Renal pelvis (tissue), 12 donors: ENCODE results near the gene SCN9A. TPM values are rescaled to one million over a fixed set of nuclear protein-coding genes. Genes with fewer than 3 reads are reported as not detected.
A peak's percentile ranks its signal among the peaks of the same experiment; 100 is the strongest.
"Not testable (repeated sequence)": the region's sequence is repeated elsewhere in the genome, so short reads cannot be mapped to it uniquely, and the experiment has no call there.

Source experiments
- DNase-seq: peaks from one replicate; pipeline ENCODE4 v3.0.0-alpha.2; 2013
- long read RNA-seq, 16 experiments: transcript quantifications; one replicate each; lab custom pipeline, GENCODE V29; 2026
- polyA plus RNA-seq, 3 donors: library from polyadenylated mRNA; unstranded; fragments of 120-200 nt; gene quantifications; one replicate each; pipeline ENCODE4 v1.2.1, GENCODE V29; 2013; ENCODE audit not compliant: insufficient read length in 3 of 3

Gene SCN9A
- polyA plus RNA-seq, result 1 to 10 TPM; 1.2 to 2.1 (median 1.4) TPM
- long read RNA-seq, donor 1, partial matches to known transcripts, result 0 of 1 reads
- long read RNA-seq, donor 1, other reads (novel, unspliced or antisense), result 0 of 1 reads
- long read RNA-seq, donor 2, partial matches to known transcripts, result 0 of 1 reads
- long read RNA-seq, donor 2, other reads (novel, unspliced or antisense), result 0 of 1 reads
- long read RNA-seq, donor 3, result 0 reads
- long read RNA-seq, donor 4, result 0 reads
- long read RNA-seq, donor 5, result 0 reads
- long read RNA-seq, donor 6, result 0 reads
- long read RNA-seq, donor 7, result 0 reads
- long read RNA-seq, donor 8, result 0 reads
- long read RNA-seq, donor 9, partial matches to known transcripts, result 0 of 1 reads
- long read RNA-seq, donor 9, other reads (novel, unspliced or antisense), result 0 of 1 reads
- long read RNA-seq, donor 10, result 0 reads
- long read RNA-seq, donor 11, result 0 reads
- long read RNA-seq, donor 12, result 0 reads
- long read RNA-seq, donor 13, result 0 reads
- long read RNA-seq, donor 14, result 0 reads
- long read RNA-seq, donor 15, result 0 reads
- long read RNA-seq, donor 16, result 0 reads

- DNase-seq, result peak; percentile 76
Measured at GRCh38 chr2:166375736-166376487, at the start of gene SCN9A. Gene SCN9A (minus strand): TSS chr2:166375944. CDS start chr2:166311756, 64,188 bp downstream.

- DNase-seq, result no peak
Measured at GRCh38 chr2:166424841-166425240, 49.1 kb upstream of the SCN9A start.

DNA sequence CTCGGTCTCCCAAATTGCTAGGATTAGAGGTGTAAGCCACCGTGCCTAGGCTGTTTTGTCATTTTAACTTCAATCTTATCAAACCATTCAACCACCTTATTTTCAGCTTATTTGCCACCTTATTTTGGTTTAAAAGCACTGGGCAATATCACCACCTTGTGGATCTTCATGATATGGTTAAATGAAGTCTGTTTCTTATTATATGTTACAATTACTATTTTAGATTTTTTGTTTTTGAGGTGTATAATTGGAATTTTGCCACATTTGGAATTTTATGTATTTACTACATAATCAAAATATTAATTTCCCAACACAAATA is 43.8 kb upstream of the SCN9A start:
- DNase-seq, result peak; percentile 12

GRCh38 chr2:166418853-166419615 is 43.3 kb upstream of the SCN9A start:
- DNase-seq, result no peak

GRCh38 chr2:166417669-166418068 is 41.9 kb upstream of the SCN9A start:
- DNase-seq, result no peak

DNA sequence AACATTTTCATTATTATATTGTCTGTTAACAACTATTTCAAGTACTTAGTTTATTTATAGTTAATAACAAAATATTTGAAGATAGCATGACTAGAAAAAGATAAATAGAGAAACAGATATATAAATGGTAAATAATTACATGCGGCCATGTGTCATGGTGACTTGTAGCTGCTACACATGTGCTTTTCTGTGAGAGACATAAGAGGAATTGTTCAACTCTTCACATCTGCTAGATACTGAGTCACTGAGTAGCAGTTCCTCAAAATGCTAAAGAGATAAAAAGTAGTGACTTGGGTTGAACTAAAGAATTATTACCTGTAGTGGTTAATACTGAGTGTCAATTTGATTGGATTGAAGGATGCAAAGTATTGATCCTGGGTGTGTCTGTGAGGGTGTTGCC is 37.5 kb upstream of the SCN9A start:
- no peak for DNase-seq

DNA sequence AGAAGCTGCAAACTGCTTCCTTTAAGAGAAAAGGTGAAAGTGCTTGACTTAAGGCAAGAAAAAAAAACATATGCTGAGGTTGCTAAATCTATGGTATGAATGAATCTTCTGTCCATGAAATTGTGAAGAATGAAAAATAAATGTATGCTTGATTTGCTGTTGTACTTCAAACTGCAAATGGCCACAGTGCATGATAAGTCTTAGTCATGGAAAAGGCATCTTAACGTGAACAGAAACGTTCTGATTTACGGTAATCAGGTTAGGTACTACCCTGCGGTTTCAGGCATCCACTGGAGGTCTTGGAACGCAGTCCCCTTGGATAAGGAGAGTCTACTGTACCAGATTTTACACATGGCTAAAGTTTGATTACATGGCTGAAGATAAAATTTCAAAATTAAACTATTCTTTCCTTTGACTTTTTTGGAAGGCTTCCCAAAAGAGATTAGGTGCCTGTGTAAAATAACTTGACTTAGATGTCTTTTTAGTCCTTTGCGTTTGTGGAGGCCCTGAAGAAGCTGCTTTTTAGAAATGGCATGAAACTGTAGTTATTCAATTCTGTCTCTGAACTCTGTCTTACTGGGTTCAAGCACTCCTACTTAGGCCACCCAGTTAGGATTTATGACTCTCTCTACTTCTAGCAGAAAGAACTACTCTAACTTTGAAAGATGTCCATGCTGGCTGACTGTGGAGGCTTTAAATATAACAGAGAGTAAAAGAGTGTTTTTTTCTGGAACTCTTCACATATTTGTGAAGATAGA is 35.9 kb upstream of the SCN9A start:
- no peak for DNase-seq

- DNase-seq, result no peak
Measured at GRCh38 chr2:166410828-166411472, 35.2 kb upstream of the SCN9A start.

DNA sequence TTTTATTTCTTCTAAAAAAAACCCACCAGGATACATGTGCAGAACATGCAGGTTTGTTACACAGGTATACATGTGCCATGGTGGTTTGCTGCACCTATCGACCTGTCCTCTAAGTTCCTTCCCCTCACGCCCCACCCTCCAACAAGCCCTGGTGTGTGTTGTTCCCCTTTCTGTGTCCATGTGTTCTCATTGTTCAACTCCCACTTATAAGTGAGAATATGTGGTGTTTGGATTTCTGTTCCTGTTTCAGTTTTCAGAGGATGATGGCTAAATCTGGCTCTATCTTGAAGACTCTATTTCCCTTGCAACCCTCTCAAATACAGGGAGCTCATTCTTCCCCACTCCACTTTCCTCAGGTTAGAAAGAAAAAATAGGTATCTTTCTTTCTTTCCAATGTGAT is 32.0 kb upstream of the SCN9A start:
- not testable (repeated sequence) for DNase-seq

DNA sequence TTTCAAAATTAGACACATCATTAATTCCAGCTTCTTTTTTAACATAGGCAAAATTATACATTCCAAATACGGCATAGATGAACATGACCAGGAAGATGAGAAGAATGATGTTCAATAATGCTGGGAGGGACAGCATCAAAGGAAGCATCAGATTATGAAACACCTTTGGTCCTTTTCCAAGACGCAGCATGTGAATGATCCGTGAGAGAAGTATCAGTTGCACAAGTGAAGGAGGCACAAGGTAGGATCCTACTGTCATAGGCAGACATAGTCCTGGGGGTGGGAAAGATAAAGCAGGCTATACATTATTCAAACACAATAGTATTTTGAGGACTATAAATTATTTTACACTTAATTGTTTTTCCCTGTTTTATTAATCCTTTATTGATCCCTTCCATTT is 30.6 kb upstream of the SCN9A start:
- DNase-seq, result no peak

DNA sequence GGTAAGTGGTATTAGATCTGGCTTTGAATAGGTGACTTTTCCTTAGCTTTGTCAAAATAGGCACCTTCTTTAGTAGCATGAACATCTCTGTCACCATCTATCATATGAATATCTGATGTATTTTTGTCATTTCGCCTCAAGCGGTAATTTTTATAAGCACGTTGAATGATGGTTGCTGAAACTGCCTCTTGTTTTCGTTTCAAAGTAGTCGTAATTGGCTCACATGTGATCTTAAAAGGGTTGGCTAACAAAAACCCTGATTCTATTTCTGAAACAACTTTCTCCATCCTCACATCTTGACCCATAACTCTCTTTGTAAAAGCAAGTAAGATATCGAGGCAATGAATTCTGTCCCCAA is 29.8 kb upstream of the SCN9A start:
- DNase-seq, result no peak

DNA sequence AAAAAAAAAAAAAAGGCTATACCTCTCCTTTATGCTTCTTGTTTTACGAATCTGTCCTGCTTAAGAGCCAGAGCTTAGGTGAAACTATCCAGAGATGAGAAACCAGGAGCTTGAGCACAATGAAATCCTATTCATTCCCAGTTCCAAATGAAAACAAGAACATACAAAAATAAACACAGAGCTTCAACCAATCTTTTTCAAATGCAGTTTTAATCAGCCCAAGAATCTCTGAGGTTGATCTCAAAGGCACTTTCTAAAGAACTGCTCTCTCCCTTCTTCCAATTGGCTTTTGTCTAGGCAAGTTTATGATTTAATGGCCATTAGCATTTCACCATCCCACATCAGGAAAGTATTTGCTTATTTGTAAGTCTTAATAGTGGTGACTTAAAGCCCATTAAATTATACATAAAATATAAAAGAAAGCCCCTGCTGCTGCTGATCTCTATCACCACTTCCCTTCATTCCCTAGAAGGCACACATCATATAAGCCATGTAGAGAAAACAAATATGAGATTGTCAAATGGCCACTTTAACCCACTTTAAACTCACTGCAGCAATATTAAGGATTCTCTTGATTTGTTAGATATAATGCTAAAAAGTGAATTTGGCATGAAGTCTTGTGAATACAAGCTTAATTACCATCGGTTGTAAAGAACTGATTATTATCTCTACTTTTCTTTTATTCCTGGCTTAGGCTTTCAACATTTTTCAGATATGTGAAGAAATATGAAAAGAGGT is 29.3 kb upstream of the SCN9A start:
- DNase-seq, result no peak

GRCh38 chr2:166394245-166394644 is 18.5 kb upstream of the SCN9A start:
- DNase-seq, result no peak

DNA sequence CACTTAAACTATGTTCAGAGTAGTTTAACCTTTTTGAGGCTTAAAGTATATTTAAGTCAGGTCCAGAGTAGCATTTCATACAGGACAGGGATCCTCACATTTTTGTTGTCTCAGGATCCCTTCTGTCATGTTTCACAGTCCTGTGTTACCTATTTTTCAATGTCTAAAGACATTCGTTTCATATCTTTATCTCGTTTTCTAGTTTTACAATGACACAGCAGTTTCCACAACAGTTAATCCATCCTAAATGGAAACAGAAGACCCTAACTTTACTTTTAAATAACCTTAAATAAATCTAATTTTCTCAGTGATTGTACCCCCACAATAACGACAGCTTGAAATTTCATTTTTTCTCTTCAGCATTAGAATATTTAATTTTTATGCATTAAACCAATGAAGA is 17.3 kb upstream of the SCN9A start:
- DNase-seq, result no peak

GRCh38 chr2:166388481-166389070 is 12.8 kb upstream of the SCN9A start:
- DNase-seq, result no peak

GRCh38 chr2:166385313-166385712 is 9.6 kb upstream of the SCN9A start:
- DNase-seq, result no peak

DNA sequence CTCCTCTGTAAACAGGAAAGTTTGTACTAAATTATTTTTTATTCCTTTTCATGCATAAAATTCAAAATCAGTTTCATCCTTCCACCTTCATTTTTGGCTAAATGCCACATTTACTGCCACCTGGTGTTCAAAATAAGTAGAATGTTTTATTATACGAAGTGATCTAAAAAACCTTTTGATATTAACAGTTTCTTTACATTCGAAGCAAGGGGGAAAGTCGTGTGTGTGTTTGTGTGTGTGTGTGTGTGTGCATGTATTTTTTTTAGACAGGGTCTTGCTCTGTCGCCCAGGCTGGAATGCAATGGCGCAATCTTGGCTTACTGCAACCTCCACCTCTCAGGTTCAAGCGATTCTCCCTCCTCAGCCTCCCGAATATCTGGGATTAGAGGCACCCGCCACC is 9.0 kb upstream of the SCN9A start:
- no peak for DNase-seq

DNA sequence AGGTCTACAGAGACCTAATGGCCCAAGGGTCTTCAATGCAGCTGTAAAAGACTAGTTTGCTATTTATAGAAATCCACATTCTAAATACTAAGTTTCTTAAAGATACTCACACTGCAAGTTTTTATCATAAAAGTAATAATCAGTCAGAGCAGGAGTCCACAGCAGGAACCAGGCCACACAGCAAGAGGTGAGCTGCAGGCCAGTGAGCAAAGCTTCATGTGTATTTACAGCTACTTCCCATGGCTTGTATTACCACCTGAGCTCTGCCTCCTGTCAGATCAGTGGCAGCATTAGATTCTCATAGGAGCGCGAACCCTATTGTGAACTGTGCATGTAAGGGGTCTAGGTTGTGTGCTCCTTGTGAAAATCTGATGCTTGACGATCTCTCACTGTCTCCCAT is 6.7 kb upstream of the SCN9A start:
- DNase-seq, result no peak

DNA sequence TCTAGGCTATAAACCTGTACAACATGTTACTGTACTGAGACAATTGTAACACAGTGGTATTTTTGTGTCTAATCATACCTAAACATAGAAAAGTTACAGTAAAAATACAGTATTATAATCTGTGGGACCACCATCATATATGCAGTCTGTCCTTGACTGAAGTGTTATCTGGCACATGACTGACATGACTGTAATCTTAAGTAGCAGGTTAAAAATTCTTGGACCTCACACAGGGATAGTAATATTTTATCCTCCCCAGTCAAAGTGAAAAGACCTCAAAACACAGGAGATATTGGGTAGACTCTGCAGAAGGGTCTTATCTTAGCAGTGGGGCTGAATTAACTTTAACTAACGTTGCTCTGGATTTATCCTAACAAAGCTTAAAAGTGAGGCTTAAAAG is 4.9 kb upstream of the SCN9A start:
- no peak for DNase-seq

- no peak for DNase-seq
Measured at GRCh38 chr2:166376873-166377272, 1.1 kb upstream of the SCN9A start.
